KMS-11 (cell line): Measurements from ENCODE around the gene ADD2.

Experiments
- H2AFZ ChIP-seq: fragments of 200-600 bp; sonication (generic); 2 replicates; pipeline ENCODE4 v1.6.1; 2016; ENCODE audit warnings: antibody characterized with exemption, mixed run types, low read depth
- H3K27ac ChIP-seq: fragments of 200-600 bp; sonication (generic); 2 replicates; pipeline ENCODE4 v1.6.1; 2016; ENCODE audit warnings: mild to moderate bottlenecking, mixed run types
- H3K27me3 ChIP-seq: fragments of 200-600 bp; sonication (generic); 2 replicates; pipeline ENCODE4 v1.6.1; 2017; ENCODE audit warnings: mild to moderate bottlenecking, low read depth, mixed run types, moderate library complexity; ENCODE audit not compliant: insufficient read depth
- H3K36me3 ChIP-seq: fragments of 200-600 bp; sonication (generic); 2 replicates; pipeline ENCODE4 v1.6.1; 2017; ENCODE audit warnings: mild to moderate bottlenecking, mixed run types; ENCODE audit not compliant: insufficient read depth
- H3K4me1 ChIP-seq: fragments of 200-600 bp; sonication (generic); 2 replicates; pipeline ENCODE4 v1.6.1; 2016; ENCODE audit warnings: mild to moderate bottlenecking, low read depth, mixed run types; ENCODE audit not compliant: poor library complexity, severe bottlenecking
- H3K4me2 ChIP-seq: fragments of 200-600 bp; sonication (generic); 2 replicates; pipeline ENCODE4 v1.7.0; 2016; ENCODE audit warnings: mild to moderate bottlenecking, mixed run types
- H3K4me3 ChIP-seq: fragments of 200-600 bp; sonication (generic); IDR thresholded peaks from 2 replicates; pipeline ENCODE4 v1.6.1; 2017; ENCODE audit warnings: low read depth, low read length, mixed read lengths; ENCODE audit not compliant: insufficient read depth
- H3K79me2 ChIP-seq: fragments of 200-600 bp; sonication (generic); 2 replicates; pipeline ENCODE4 v1.6.1; 2016; ENCODE audit warnings: low read depth, mixed run types; ENCODE audit not compliant: insufficient read depth
- H3K9ac ChIP-seq: fragments of 200-600 bp; sonication (generic); 2 replicates; pipeline ENCODE4 v1.6.1; 2016; ENCODE audit warnings: mild to moderate bottlenecking, mixed run types
- H4K20me1 ChIP-seq: fragments of 200-600 bp; sonication (generic); 2 replicates; pipeline ENCODE4 v1.6.1; 2016; ENCODE audit warnings: mild to moderate bottlenecking, mixed run types; ENCODE audit not compliant: insufficient read depth
- CTCF ChIP-seq: fragments of 200-600 bp; sonication (generic); conservative IDR thresholded peaks from 2 replicates; pipeline ENCODE4 v1.6.1; 2017; ENCODE audit warnings: low read depth, mild to moderate bottlenecking, antibody characterized with exemption, low read length, moderate library complexity, mixed read lengths

Gene ADD2

GRCh38 chr2:70789304-70790135 lies 21.5 kb upstream of the ADD2 start:
- no peak overlapping the region for H3K9ac ChIP-seq
- no peaks in the 10 kb centered on the region for H4K20me1 ChIP-seq
- peak; percentile 74 for TF ChIP-seq CTCF
- no peaks in the 10 kb centered on the region for H3K36me3 ChIP-seq
- H3K27me3 ChIP-seq: no peaks in the 10 kb centered on the region; the same call in 1 of the 2 replicates
- H3K27ac ChIP-seq: no peak overlapping the region
- no peak overlapping the region; the same call in 1 of the 2 replicates for H3K4me2 ChIP-seq
- no peaks in the 10 kb centered on the region for H3K79me2 ChIP-seq
- H2AFZ ChIP-seq: peak overlapping the region; percentile 64
- H3K4me1 ChIP-seq: peaks cover 13% of the 10 kb centered on the region
- H3K4me3 ChIP-seq: no peak overlapping the region

- Histone ChIP-seq H3K79me2 (no peaks in the 10 kb centered on the region), H3K9ac (no peak overlapping the region), H3K4me1 (peaks cover 15% of the 10 kb centered on the region), H3K36me3 (no peaks in the 10 kb centered on the region), H3K27ac (no peak overlapping the region), H2AFZ (peak overlapping the region; percentile 14; the same call in 1 of the 2 replicates), H3K27me3 (no peaks in the 10 kb centered on the region; the same call in 1 of the 2 replicates), H3K4me3 (no peak overlapping the region), H3K4me2 (0 out of 2 replicates have a peak overlapping the region, but pooled peaks have one; percentile 20), H4K20me1 (no peaks in the 10 kb centered on the region)
- TF ChIP-seq CTCF: peak; percentile 80
These were observed 17.3 kb upstream of the ADD2 start for GRCh38 chr2:70785137-70785911.

DNA sequence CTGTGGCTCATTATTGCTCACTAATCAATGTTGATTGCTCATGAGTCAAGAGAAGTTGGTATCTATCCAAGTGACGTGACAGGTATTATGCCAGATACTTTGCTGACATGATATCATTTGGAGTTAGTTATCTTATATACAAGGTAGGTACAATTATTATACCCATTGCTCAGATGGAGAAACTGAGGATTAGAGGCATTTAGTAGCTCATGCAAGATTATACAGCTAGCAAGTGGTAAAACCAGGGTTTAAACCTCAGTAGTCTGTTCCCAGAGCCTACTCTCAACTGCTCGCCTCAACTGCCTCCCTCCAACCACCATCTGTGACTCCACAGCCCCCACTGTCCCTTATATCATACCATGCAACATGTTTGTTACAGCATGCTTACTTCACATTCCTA lies 16.3 kb upstream of the ADD2 start:
- H2AFZ ChIP-seq: no peak overlapping the region
- H3K27ac ChIP-seq: no peak overlapping the region
- H3K27me3 ChIP-seq: no peaks in the 10 kb centered on the region; the same call in 1 of the 2 replicates
- TF ChIP-seq CTCF: no peak
- H4K20me1 ChIP-seq: no peaks in the 10 kb centered on the region
- no peaks in the 10 kb centered on the region for H3K79me2 ChIP-seq
- H3K4me1 ChIP-seq: peaks cover 15% of the 10 kb centered on the region
- H3K9ac ChIP-seq: no peak overlapping the region
- no peaks in the 10 kb centered on the region for H3K36me3 ChIP-seq
- no peak overlapping the region for H3K4me3 ChIP-seq
- no peak overlapping the region for H3K4me2 ChIP-seq

- H3K27me3 ChIP-seq: no peaks in the 10 kb centered on the region; the same call in 1 of the 2 replicates
- no peak overlapping the region for H2AFZ ChIP-seq
- no peak for TF ChIP-seq CTCF
These were observed 12.0 kb upstream of the ADD2 start for GRCh38 chr2:70779911-70780545.

More at GRCh38 chr2:70779911-70780545, 12.0 kb upstream of the ADD2 start:
- H4K20me1 ChIP-seq: no peaks in the 10 kb centered on the region
- no peak overlapping the region for H3K4me3 ChIP-seq
- no peak overlapping the region for H3K9ac ChIP-seq
- no peaks in the 10 kb centered on the region for H3K79me2 ChIP-seq
- no peak overlapping the region for H3K4me2 ChIP-seq
- no peaks in the 10 kb centered on the region for H3K36me3 ChIP-seq
- peaks cover 7% of the 10 kb centered on the region for H3K4me1 ChIP-seq
- H3K27ac ChIP-seq: no peak overlapping the region
